Activated CD8-positive, alpha-beta memory T cell treated with anti-CD3 and anti-CD28 coated beads for 36 hours (primary cell): ENCODE measurements around the gene MYO3A. TPM values are rescaled to one million over a fixed set of nuclear protein-coding genes. Genes with fewer than 3 reads are reported as not detected.

Source experiments
- CTCF ChIA-PET: fragments of 350-600 bp; sonication (Branson Sonifier 250); formaldehyde crosslinking; loops from one replicate; lab custom pipeline; 2021; ENCODE audit warnings: antibody characterized with exemption; lab: Charles Lee
- POLR2A ChIA-PET: fragments of 350-600 bp; sonication (Branson Sonifier 250); formaldehyde crosslinking; loops from one replicate; lab custom pipeline; 2021; ENCODE audit warnings: antibody characterized with exemption; lab: Charles Lee
- total RNA-seq, 2 experiments: library from RNA; stranded (reverse); gene quantifications; one replicate each; pipeline ENCODE4 v1.2.3, GENCODE V29; 2021

Gene MYO3A
- total RNA-seq, 2 experiments from 2014 or later = not detected

- ChIA-PET POLR2A (no interaction called here), CTCF (no interaction called here)
Measured at GRCh38 chr10:26198119-26198518, 264.1 kb downstream of the MYO3A start.

GRCh38 chr10:26199841-26200240 is 265.8 kb downstream of the MYO3A start:
- ChIA-PET CTCF (no interaction called here), POLR2A (no interaction called here)

- POLR2A ChIA-PET = no interaction called here
- CTCF ChIA-PET = no interaction called here
Measured at GRCh38 chr10:26205223-26205622, 271.2 kb downstream of the MYO3A start.

GRCh38 chr10:26211781-26212444 is 277.9 kb downstream of the MYO3A start:
- ChIA-PET CTCF (no interaction called here), POLR2A (no interaction called here)

GRCh38 chr10:26212511-26212910 is 278.5 kb downstream of the MYO3A start:
- CTCF ChIA-PET = no interaction called here

GRCh38 chr10:26213157-26213800 is 279.2 kb downstream of the MYO3A start:
- POLR2A ChIA-PET = no interaction called here
- CTCF ChIA-PET = no interaction called here

More at GRCh38 chr10:26212511-26212910, 278.5 kb downstream of the MYO3A start:
- POLR2A ChIA-PET = no interaction called here

- POLR2A ChIA-PET = no interaction called here
- CTCF ChIA-PET = no interaction called here
Measured at GRCh38 chr10:26214004-26214403, 280.0 kb downstream of the MYO3A start.

- ChIA-PET CTCF (no interaction called here), POLR2A (no interaction called here)
Measured at GRCh38 chr10:26214551-26215395, 280.7 kb downstream of the MYO3A start.

GRCh38 chr10:26215396-26215934 is 281.4 kb downstream of the MYO3A start:
- ChIA-PET POLR2A (no interaction called here), CTCF (no interaction called here)

GRCh38 chr10:26215935-26216584 is 282.0 kb downstream of the MYO3A start:
- CTCF ChIA-PET = no interaction called here
- POLR2A ChIA-PET = no interaction called here

GRCh38 chr10:26216585-26217395 is 282.8 kb downstream of the MYO3A start, which contains the start of gene GAD2:
TSS of gene GAD2 (plus strand) at chr10:26216774. CDS start at chr10:26216810, 36 bp downstream.
- CTCF ChIA-PET = no interaction called here
- POLR2A ChIA-PET = no interaction called here

GRCh38 chr10:26217396-26218086 is 283.5 kb downstream of the MYO3A start:
- CTCF ChIA-PET = no interaction called here

GRCh38 chr10:26219676-26220075 is 285.6 kb downstream of the MYO3A start:
- ChIA-PET POLR2A (no interaction called here), CTCF (no interaction called here)

More at GRCh38 chr10:26217396-26218086, 283.5 kb downstream of the MYO3A start:
- POLR2A ChIA-PET = no interaction called here

- POLR2A ChIA-PET = no interaction called here
- CTCF ChIA-PET = no interaction called here
Measured at GRCh38 chr10:26220901-26221300, 286.9 kb downstream of the MYO3A start.

GRCh38 chr10:26221541-26221940 is 287.5 kb downstream of the MYO3A start:
- POLR2A ChIA-PET = no interaction called here
- CTCF ChIA-PET = no interaction called here

- POLR2A ChIA-PET = interaction anchor here (0.6 kb wide), 1 partner anchor 13 kb away, joined by 5 read pairs; no protein-coding TSS in a partner anchor
Measured at GRCh38 chr10:26222563-26222962, 288.5 kb downstream of the MYO3A start.

GRCh38 chr10:26225322-26225721 is 291.3 kb downstream of the MYO3A start:
- ChIA-PET CTCF (no interaction called here), POLR2A (no interaction called here)

More at GRCh38 chr10:26222563-26222962, 288.5 kb downstream of the MYO3A start:
- CTCF ChIA-PET = no interaction called here

GRCh38 chr10:26227786-26228185 is 293.8 kb downstream of the MYO3A start:
- CTCF ChIA-PET = no interaction called here
- POLR2A ChIA-PET = no interaction called here
